SK-MEL-5 (cell line): ENCODE data around the gene RBM4B. TPM values are rescaled to one million over a fixed set of nuclear protein-coding genes. Genes with fewer than 3 reads are reported as not detected.
"Not testable (repeated sequence)": the region's sequence is repeated elsewhere in the genome, so short reads cannot be mapped to it uniquely, and the experiment has no call there.

Experiments used
- DNase-seq: peaks from one replicate; pipeline ENCODE4 v3.0.0-alpha.2; 2016; ENCODE audit warnings: low read depth, low spot score
- in situ Hi-C: cut with HindIII; loops from 2 replicates; pipeline ENCODE4 v1.10.0; 2016; ENCODE audit warnings: low sequenced_read_pairs, high pct_unique_total_duplicates, low pct_unique_long_range_greater_than_20kb
- total RNA-seq: library from RNA; depleted of rRNA; stranded (reverse); fragments of >200 nt; shearing (Covaris generic); gene quantifications from 2 replicates; pipeline ENCODE4 v1.2.3, GENCODE V29; 2014

Gene RBM4B
- total RNA-seq, 1 experiment from 2014 or later, result 11.0 TPM

DNA sequence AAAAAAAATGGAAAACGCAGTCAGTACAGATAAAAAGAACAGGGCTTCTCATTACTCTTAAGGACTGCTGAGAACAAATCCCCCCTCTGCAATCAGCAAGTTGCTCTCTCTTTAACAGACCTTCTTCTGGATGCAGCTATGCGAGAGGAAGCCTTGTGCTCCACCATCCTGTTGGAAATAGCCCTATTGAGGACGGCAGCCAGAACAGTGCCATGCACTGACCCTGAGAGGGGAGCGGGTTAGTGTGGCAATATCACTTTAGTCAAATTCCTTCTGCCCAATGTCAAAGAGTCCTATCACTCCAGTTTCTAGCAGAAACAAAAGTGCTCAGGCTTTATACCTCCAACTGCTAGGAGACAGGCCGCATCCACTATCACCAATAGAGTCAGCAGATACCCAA lies 6.9 kb downstream of the RBM4B start:
- in situ Hi-C loops, result no loop called here
- DNase-seq, result no peak

- in situ Hi-C loops, result no loop called here
- DNase-seq, result no peak
These were observed 12.3 kb downstream of the RBM4B start for GRCh38 chr11:66665369-66665768.

DNA sequence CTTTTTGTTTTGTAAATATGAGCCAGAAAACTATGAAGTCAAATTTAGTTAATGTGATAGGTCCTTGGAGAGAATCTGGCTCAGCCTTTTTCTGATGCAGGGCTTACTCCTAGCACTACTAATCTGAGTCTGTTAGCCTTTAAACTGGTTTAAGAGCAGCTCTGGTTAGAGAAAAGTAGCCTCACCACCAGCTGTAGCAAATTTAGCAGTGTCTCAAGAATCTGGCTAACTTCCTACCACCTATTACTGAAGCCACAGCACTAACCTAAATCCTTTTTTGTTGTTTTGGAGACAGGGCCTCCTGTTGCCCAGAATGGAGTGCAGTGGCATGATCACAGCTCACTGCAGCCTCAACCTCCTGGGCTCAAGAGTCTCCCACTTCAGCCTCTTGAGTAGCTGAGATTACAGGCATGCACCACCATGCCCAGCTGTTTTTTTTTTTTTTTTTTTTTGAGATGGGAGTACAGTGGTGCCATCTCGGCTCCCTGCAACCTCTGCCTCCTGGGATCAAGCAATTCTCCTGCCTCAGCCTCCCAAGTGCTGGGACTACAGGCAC lies 13.9 kb downstream of the RBM4B start:
- DNase-seq, result no peak
- in situ Hi-C loops, result no loop called here

DNA sequence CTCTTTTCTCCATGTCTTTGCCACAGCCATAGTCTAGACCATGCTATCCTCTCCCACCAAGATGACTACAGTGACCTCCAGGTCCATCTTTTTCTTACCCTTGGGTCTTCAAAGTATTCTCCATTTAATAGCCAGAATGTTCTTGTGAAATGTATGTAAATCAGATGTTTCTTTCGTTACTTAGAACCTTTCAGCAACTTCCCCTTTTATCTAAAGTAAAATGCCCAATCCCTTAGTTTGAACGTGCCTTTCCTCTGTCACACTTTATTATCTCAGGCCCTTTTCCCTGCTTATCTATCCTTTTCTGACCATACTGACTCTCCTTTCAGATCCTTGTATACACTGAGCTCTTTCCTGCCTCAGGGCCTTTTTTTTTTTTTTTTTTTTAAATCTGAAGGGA lies 17.9 kb downstream of the RBM4B start:
- DNase-seq, result no peak
- in situ Hi-C loops, result no loop called here

GRCh38 chr11:66653123-66653522 lies 24.6 kb downstream of the RBM4B start:
- no peak for DNase-seq
- in situ Hi-C loops, result no loop called here

DNA sequence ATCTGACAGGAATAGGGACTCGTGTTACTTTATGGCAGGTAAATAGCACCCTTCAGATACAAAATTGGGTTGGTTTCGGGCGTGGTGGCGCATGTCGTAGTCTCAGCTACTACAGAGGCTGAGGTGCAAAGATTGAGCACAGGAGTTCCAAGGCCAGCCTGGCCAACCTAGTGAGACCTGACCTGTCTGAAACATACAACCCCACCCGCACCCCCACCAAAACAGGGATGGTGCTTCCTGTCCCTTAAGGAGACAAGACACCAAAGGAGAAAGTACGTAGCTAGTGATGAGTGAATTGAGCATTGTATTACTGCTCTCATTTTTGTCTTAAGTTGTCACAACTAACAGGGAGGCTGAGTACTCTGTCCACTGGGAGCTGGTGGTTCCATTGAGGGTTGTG lies 25.0 kb downstream of the RBM4B start:
- in situ Hi-C loops, result no loop called here
- no peak for DNase-seq

DNA sequence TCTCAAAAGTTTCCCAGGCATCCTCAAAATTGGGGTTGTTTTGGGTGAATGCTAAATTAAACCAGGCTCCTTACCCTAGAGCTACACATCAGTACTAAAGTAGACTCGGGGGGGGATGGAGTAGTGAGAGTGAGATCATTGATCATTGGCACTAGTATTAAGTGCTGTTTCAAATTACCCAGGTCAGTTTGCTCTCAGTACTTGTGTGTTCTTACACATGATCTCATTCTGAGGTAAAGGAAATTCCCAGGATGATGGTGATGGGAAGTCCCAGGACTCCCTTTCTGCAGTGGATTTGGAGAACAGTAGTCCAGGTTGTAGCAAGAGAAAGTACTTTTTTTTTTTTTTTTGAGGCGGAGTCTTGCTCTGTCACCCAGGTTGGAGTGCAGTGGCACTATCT lies 26.7 kb downstream of the RBM4B start:
- DNase-seq, result no peak
- in situ Hi-C loops, result no loop called here

- in situ Hi-C loops, result no loop called here
- no peak for DNase-seq
These were observed 27.8 kb downstream of the RBM4B start for GRCh38 chr11:66649903-66650302.

GRCh38 chr11:66646828-66647227 lies 30.9 kb downstream of the RBM4B start:
- in situ Hi-C loops, result no loop called here
- no peak for DNase-seq

GRCh38 chr11:66643745-66644437 lies 33.8 kb downstream of the RBM4B start:
- no peak for DNase-seq
- in situ Hi-C loops, result no loop called here

DNA sequence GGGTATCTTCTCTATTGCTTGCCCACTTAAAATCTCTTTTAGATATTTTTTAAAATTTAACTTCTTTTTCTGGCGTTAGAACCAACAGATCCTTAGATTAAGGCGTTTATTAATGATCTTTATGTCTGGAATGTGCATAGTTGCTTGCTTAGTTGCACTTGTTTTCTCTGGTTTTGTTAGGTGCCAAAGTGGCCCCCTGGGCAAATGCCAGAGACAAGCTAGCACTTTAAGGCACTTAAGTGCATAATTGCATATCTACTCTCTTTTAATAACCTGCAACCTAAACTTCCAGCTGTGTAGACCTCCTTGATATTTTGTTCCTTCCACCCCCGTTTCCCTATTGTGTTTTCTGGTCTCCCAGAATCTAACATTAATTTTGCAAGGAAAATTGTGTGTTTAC lies 35.9 kb downstream of the RBM4B start:
- in situ Hi-C loops, result no loop called here
- DNase-seq, result no peak

DNA sequence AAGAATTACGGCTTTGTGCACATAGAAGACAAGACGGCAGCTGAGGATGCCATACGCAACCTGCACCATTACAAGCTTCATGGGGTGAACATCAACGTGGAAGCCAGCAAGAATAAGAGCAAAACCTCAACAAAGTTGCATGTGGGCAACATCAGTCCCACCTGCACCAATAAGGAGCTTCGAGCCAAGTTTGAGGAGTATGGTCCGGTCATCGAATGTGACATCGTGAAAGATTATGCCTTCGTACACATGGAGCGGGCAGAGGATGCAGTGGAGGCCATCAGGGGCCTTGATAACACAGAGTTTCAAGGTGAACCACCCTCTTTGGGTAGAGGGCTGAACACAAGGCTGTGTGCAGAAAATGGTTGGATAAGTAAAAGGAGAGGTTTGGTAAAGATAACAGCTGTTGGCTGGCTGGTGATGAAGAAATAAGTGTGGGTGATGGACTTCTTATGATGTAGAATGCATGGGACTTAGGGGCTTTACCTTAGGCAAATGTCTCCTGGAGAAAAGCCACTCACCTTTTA lies 37.8 kb downstream of the RBM4B start:
- DNase-seq, in situ Hi-C loops: not testable (repeated sequence)

- DNase-seq, result peak; percentile 16
- in situ Hi-C loops, result no loop called here
These were observed 38.4 kb downstream of the RBM4B start for GRCh38 chr11:66639066-66639813.

GRCh38 chr11:66638177-66639065 lies 39.3 kb downstream of the RBM4B start, which contains the start of gene RBM4:
TSS of gene RBM4 (plus strand) at chr11:66638703. CDS start at chr11:66639712, 1,009 bp downstream.
- in situ Hi-C loops, result no loop called here
- DNase-seq, result peak; percentile 99

DNA sequence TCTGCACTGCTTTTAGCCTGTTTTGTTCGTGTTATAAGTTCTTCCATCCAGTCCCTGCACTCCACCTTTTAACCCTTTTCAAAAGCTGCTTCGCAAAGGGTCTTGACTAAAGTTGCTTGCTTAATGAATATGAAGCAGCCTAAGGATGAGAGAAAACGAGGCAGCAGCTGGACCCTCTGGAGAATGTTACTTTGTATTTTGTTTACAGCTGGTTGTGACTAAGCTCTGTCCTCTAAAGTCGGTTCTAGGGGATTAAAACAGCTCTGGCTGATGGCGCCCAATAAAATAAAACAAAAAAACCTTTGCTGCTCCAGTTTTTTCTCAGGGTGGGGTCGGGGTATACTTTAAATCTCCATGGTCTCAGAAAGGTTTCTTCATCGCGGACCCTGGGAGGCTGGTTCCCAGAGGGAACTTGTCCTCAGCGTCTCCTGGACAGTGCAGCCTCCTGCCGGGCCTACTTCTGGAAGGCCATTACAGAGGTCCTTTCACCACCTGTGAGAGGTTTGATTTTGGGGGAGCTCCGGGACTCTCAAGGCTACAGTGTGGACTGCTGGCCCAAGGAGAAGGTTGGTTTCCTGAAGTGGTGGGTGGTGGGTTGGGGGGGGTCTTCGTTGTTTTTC lies 40.0 kb downstream of the RBM4B start:
- peak; percentile 13 for DNase-seq
- in situ Hi-C loops, result no loop called here

GRCh38 chr11:66636411-66636810 lies 41.3 kb downstream of the RBM4B start:
- DNase-seq, result no peak
- in situ Hi-C loops, result no loop called here

- no peak for DNase-seq
- in situ Hi-C loops, result no loop called here
These were observed 44.7 kb downstream of the RBM4B start for GRCh38 chr11:66632952-66633351.
